Liver (tissue), 9 donors: ENCODE data around the gene PCDHGA7. TPM values are rescaled to one million over a fixed set of nuclear protein-coding genes. Genes with fewer than 3 reads are reported as not detected.
A peak's percentile ranks its signal among the peaks of the same experiment; 100 is the strongest.
"Not testable (repeated sequence)": the region's sequence is repeated elsewhere in the genome, so short reads cannot be mapped to it uniquely, and the experiment has no call there.

ENCODE experiments used
- DNase-seq: peaks from one replicate; pipeline ENCODE4 v3.0.0-alpha.2; 2017; ENCODE audit warnings: low spot score
- H3K27ac ChIP-seq, 2 donors: one replicate each; pipeline ENCODE4 v1.7.0; 2013; ENCODE audit warnings: inconsistent platforms in 2 of 2, low read length in 2 of 2, control low read depth in 1 of 2, low read depth in 1 of 2, mild to moderate bottlenecking in 1 of 2
- H3K27me3 ChIP-seq, 4 donors: one replicate each; pipeline versions ENCODE4 v1.6.1 to v1.7.0; 2013; ENCODE audit warnings: low read length in 3 of 4, inconsistent platforms in 1 of 4, mild to moderate bottlenecking in 1 of 4, moderate library complexity in 1 of 4; ENCODE audit not compliant: control insufficient read depth in 4 of 4, insufficient read depth in 4 of 4
- H3K36me3 ChIP-seq, 4 donors: one replicate each; pipeline versions ENCODE4 v1.6.1 to v1.7.0; 2013; ENCODE audit warnings: low read length in 3 of 4, mild to moderate bottlenecking in 3 of 4, low read depth in 1 of 4, moderate library complexity in 1 of 4; ENCODE audit not compliant: control insufficient read depth in 4 of 4, insufficient read depth in 3 of 4
- H3K4me1 ChIP-seq, 4 donors: one replicate each; pipeline versions ENCODE4 v1.6.1 to v1.7.0; 2013; ENCODE audit warnings: low read length in 3 of 4, mild to moderate bottlenecking in 3 of 4, moderate library complexity in 1 of 4; ENCODE audit not compliant: control insufficient read depth in 4 of 4, insufficient read depth in 4 of 4
- H3K4me3 ChIP-seq, 3 donors: one replicate each; pipeline versions ENCODE4 v1.6.1 to v1.7.0; 2013; ENCODE audit warnings: low read length in 3 of 3, control low read depth in 1 of 3, low read depth in 1 of 3, mild to moderate bottlenecking in 1 of 3
- H3K9ac ChIP-seq, 2 donors: one replicate each; pipeline ENCODE4 v1.7.0; 2013; ENCODE audit warnings: low read length in 2 of 2, mild to moderate bottlenecking in 2 of 2, moderate library complexity in 2 of 2, control low read depth in 1 of 2, low read depth in 1 of 2
- H3K9me3 ChIP-seq, 4 donors: one replicate each; pipeline versions ENCODE4 v1.6.1 to v1.7.0; 2013; ENCODE audit warnings: low read length in 3 of 4; ENCODE audit not compliant: control insufficient read depth in 4 of 4
- EGR1 ChIP-seq, 2 donors: IDR thresholded peaks; 2 replicates each; pipeline ENCODE4 v1.6.1; 2016 to 2018; ENCODE audit warnings: antibody characterized with exemption in 2 of 2, low read depth in 2 of 2
- FOXA1 ChIP-seq: IDR thresholded peaks from 2 replicates; pipeline ENCODE4 v1.6.1; 2016; ENCODE audit warnings: antibody characterized with exemption
- FOXA2 ChIP-seq: IDR thresholded peaks from 2 replicates; pipeline ENCODE4 v1.6.1; 2016; ENCODE audit warnings: antibody characterized with exemption
- JUND ChIP-seq, 2 donors: IDR thresholded peaks; 2 replicates each; pipeline ENCODE4 v1.6.1; 2016; ENCODE audit warnings: antibody characterized with exemption in 2 of 2
- NR2F2 ChIP-seq: IDR thresholded peaks from 2 replicates; pipeline ENCODE4 v1.6.1; 2016; ENCODE audit warnings: antibody characterized with exemption
- RAD21 ChIP-seq, 2 donors: IDR thresholded peaks; 2 replicates each; pipeline ENCODE4 v1.6.1; 2016; ENCODE audit warnings: antibody characterized with exemption in 2 of 2, mild to moderate bottlenecking in 2 of 2
- RXRA ChIP-seq, 2 donors: IDR thresholded peaks; 2 replicates each; pipeline ENCODE4 v1.6.1; 2017 to 2018; ENCODE audit warnings: antibody characterized with exemption in 2 of 2, mild to moderate bottlenecking in 1 of 2
- SP1 ChIP-seq: IDR thresholded peaks from 2 replicates; pipeline ENCODE4 v1.6.1; 2018; ENCODE audit warnings: antibody characterized with exemption, mild to moderate bottlenecking
- TAF1 ChIP-seq: conservative IDR thresholded peaks from 2 replicates; pipeline ENCODE4 v1.6.1; 2016; ENCODE audit warnings: antibody characterized with exemption, mild to moderate bottlenecking
- YY1 ChIP-seq: IDR thresholded peaks from 2 replicates; pipeline ENCODE4 v1.6.1; 2016; ENCODE audit warnings: antibody characterized with exemption, mild to moderate bottlenecking
- WGBS: extraction: QIAGEN DNeasy Blood & Tissue Kit; methylation state at CpG from one replicate; pipeline ENCODE4 v1.1.7; 2013; 5-methylcytosine and 5-hydroxymethylcytosine counted together
- polyA plus RNA-seq, 2 donors: library from polyadenylated mRNA; stranded (reverse) in 1 of 2; unstranded in 1 of 2; fragments of 200-250 nt in 1 of 2; fragments of >200 nt in 1 of 2; fragmentation: Nextera tagmentation in 1 of 2; extraction: Ambion mirVana in 1 of 2; gene quantifications; one replicate each; pipeline versions ENCODE4 v1.2.1 to v1.2.3, GENCODE V29; 2013 to 2015
- total RNA-seq, 2 donors: library from RNA; depleted of rRNA; stranded (reverse); fragments of >200 nt; gene quantifications; one replicate each; pipeline ENCODE4 v1.2.3, GENCODE V29; 2014
- TF ChIP-seq, protein P1 (sequence below): IDR thresholded peaks from 2 replicates; pipeline ENCODE4 v1.6.1; 2016; ENCODE audit warnings: antibody characterized with exemption
- TF ChIP-seq, protein P2 (sequence below): fragments of 150-350 bp; IDR thresholded peaks from 2 replicates; pipeline ENCODE4 v1.5.1; 2017; ENCODE audit warnings: improper control_type of control experiment, low read depth, low read length; ENCODE audit not compliant: missing input control
- TF ChIP-seq, protein P3 (sequence below): IDR thresholded peaks from 2 replicates; pipeline ENCODE4 v1.6.1; 2016; ENCODE audit warnings: antibody characterized with exemption
- donor health status: healthy.
- donor health status: healthy.
- donor health status: healthy.
- donor health status: healthy.
- donor health status: healthy.

The PCDHGA7 gene
- total and polyA plus RNA-seq, 4 donors, result 0.19 to 0.67 (median 0.21) TPM

DNA sequence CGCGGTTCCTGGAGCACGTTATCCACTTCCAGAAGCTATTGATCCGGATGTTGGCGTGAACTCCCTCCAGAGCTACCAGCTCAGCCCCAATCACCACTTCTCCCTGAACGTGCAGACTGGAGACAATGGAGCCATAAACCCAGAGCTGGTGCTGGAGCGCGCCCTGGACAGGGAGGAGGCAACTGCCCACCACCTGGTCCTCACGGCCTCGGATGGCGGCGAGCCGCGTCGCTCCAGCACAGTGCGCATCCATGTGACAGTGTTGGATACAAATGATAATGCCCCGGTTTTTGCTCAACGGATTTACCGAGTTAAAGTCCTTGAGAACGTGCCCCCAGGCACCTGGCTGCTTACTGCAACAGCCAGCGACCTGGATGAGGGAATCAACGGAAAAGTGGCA lies 20.8 kb downstream of the PCDHGA7 start:
- Histone ChIP-seq H3K4me3 (peak overlapping the region in 2 of 3 donors; percentile 27 to 63), H3K36me3 (no peaks in the 10 kb centered on the region), H3K27me3 (peaks cover 0 to 3% (median 0%) of the 10 kb centered on the region in 4 donors), H3K9ac (no peak overlapping the region), H3K9me3 (peaks cover 16 to 63% (median 36%) of the 10 kb centered on the region in 4 donors), H3K27ac (no peak overlapping the region), H3K4me1 (peaks cover 0 to 4% (median 0%) of the 10 kb centered on the region in 4 donors)
- no peak for TF ChIP-seq SP1
- no peak for TF ChIP-seq NR2F2
- TF ChIP-seq RXRA (IDR thresholded peaks at IDR 0.05), result no peak
- TF ChIP-seq JUND (IDR thresholded peaks at IDR 0.05), result no peak
- TF ChIP-seq, protein P1, sequence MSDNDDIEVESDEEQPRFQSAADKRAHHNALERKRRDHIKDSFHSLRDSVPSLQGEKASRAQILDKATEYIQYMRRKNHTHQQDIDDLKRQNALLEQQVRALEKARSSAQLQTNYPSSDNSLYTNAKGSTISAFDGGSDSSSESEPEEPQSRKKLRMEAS, result no peak
- TF ChIP-seq RAD21 (IDR thresholded peaks at IDR 0.05), result no peak
- TF ChIP-seq TAF1, result no peak
- no peak for TF ChIP-seq FOXA1
- TF ChIP-seq, protein P2, sequence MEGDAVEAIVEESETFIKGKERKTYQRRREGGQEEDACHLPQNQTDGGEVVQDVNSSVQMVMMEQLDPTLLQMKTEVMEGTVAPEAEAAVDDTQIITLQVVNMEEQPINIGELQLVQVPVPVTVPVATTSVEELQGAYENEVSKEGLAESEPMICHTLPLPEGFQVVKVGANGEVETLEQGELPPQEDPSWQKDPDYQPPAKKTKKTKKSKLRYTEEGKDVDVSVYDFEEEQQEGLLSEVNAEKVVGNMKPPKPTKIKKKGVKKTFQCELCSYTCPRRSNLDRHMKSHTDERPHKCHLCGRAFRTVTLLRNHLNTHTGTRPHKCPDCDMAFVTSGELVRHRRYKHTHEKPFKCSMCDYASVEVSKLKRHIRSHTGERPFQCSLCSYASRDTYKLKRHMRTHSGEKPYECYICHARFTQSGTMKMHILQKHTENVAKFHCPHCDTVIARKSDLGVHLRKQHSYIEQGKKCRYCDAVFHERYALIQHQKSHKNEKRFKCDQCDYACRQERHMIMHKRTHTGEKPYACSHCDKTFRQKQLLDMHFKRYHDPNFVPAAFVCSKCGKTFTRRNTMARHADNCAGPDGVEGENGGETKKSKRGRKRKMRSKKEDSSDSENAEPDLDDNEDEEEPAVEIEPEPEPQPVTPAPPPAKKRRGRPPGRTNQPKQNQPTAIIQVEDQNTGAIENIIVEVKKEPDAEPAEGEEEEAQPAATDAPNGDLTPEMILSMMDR, result no peak
- TF ChIP-seq EGR1 (IDR thresholded peaks at IDR 0.05; ENCODE audit: low read depth in 2 of 2), result no peak
- no peak for TF ChIP-seq FOXA2
- TF ChIP-seq YY1, result no peak
- TF ChIP-seq, protein P3, sequence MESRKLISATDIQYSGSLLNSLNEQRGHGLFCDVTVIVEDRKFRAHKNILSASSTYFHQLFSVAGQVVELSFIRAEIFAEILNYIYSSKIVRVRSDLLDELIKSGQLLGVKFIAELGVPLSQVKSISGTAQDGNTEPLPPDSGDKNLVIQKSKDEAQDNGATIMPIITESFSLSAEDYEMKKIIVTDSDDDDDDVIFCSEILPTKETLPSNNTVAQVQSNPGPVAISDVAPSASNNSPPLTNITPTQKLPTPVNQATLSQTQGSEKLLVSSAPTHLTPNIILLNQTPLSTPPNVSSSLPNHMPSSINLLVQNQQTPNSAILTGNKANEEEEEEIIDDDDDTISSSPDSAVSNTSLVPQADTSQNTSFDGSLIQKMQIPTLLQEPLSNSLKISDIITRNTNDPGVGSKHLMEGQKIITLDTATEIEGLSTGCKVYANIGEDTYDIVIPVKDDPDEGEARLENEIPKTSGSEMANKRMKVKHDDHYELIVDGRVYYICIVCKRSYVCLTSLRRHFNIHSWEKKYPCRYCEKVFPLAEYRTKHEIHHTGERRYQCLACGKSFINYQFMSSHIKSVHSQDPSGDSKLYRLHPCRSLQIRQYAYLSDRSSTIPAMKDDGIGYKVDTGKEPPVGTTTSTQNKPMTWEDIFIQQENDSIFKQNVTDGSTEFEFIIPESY, result no peak
- DNase-seq, result no peak
- WGBS, result 27% methylated on average over 22 of the region's 22 CpGs

DNA sequence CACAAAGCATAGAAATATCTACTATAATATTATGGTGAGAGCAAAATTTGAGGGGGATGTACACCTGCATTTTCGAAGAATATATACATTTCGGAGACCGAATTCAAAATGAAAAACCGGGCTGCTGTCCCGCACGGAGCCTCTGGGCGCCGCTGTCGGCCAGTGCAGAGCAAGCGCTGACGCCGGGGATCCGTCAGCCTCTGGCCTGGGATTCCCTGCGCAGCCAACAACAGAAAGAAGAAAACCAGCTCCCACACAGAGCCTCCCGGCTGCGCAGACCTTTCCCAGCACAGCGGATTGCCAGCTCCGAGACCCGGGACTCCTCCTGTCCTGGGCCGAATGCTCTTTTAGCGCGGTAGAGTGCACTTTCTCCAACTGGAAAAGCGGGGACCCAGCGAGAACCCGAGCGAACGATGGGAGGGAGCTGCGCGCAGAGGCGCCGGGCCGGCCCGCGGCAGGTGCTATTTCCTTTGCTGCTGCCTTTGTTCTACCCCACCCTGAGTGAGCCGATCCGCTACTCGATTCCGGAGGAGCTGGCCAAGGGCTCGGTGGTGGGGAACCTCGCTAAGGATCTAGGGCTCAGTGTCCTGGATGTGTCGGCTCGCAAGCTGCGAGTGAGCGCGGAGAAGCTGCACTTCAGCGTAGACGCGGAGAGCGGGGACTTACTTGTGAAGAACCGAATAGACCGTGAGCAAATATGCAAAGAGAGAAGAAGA lies 25.4 kb downstream of the PCDHGA7 start, which contains the start of gene PCDHGB6:
Gene PCDHGB6, plus strand, starts transcription at position 232 of the 716 bp plus-strand sequence. Its CDS starts 182 bp downstream, at position 414.
- DNase-seq, result peak; percentile 58
- H3K4me1 ChIP-seq, H3K27ac ChIP-seq, H3K9ac ChIP-seq, H3K36me3 ChIP-seq, H3K27me3 ChIP-seq: not testable (repeated sequence)
- Histone ChIP-seq H3K4me3 (peak within 1 kb of the TSS; percentile 40 to 73 (median 49)), H3K9me3 (peaks cover 17 to 57% (median 30%) of the 10 kb centered on the region in 4 donors)
- WGBS, result 12% methylated on average over 50 of the region's 51 CpGs
- peak; percentile 74 to 80 for TF ChIP-seq RAD21 (IDR thresholded peaks at IDR 0.05)
- TF ChIP-seq, protein P2, result peak; percentile 76
